Skeletal muscle satellite cell (primary cell): ENCODE results near the gene TFR2.

ENCODE experiments used
- H3K27me3 ChIP-seq: 2 replicates; pipeline ENCODE4 v1.7.0; 2013; ENCODE audit warnings: low read length; ENCODE audit not compliant: control insufficient read depth, insufficient read depth
- H3K36me3 ChIP-seq: 2 replicates; pipeline ENCODE4 v1.7.0; 2013; ENCODE audit warnings: mild to moderate bottlenecking, control low read depth, low read length; ENCODE audit not compliant: insufficient read depth
- H3K4me1 ChIP-seq: 2 replicates; pipeline ENCODE4 v1.7.0; 2013; ENCODE audit warnings: low read length; ENCODE audit not compliant: control insufficient read depth, insufficient read depth
- H3K4me2 ChIP-seq: 2 replicates; pipeline ENCODE4 v1.7.0; 2013; ENCODE audit warnings: mild to moderate bottlenecking, low read length
- H3K4me3 ChIP-seq: 2 replicates; pipeline ENCODE4 v1.7.0; 2013; ENCODE audit warnings: low read length
- H3K9ac ChIP-seq: 2 replicates; pipeline ENCODE4 v1.7.0; 2013; ENCODE audit warnings: mild to moderate bottlenecking, low read depth, low read length, moderate library complexity
- H3K9me3 ChIP-seq: replicated peaks from 2 replicates; pipeline ENCODE4 v1.7.0; 2013; ENCODE audit warnings: mild to moderate bottlenecking, control low read depth, low read length

TFR2 gene

DNA sequence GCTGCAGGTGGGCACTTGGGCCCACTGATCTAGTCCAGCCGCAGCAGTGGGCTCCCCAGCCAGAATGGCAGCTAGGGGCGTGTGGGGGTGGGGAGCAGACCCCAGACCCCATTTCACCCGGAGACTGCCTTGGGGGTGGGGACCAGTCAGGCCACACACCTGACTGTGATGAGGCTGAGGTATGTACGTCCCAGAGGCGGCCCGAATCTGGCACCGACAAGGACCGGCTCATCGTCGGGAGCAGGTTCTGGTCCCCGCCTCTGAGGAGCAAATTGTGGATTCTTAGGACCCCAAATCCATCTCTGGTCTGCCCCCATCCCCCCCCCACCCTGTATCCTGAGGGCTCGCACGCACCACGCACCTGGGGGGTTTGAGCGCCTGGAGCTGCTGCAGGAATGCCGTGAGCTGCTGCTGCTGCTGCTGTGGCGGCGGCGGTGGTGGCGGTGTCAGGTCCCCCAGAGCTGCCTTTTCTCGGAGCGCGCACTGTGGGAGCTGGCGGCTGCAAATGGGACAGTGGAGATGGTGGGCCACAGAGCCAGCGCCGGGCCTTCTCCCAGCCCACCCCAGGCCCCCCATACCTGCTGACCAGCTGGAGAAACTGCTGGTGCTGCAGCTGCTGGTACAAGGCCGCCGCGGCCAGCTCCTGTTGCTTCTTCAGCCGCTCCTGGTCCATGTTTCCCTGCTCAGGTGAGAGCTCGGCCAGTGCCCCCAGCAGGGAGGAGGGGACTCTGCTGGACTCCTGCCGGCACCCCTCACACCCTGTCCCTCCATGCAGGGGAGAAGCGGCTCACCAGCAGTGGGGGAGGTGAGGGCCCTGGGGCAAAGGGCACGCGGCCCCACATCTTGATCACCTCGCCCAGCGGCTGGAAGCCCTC, 42.5 kb upstream of the TFR2 start:
- Histone ChIP-seq H3K4me2 (no peak overlapping the region), H3K9me3 (no peaks in the 10 kb centered on the region), H3K4me1 (peaks cover 26% of the 10 kb centered on the region), H3K36me3 (peaks cover 75% of the 10 kb centered on the region), H3K27me3 (no peaks in the 10 kb centered on the region), H3K9ac (no peak overlapping the region), H3K4me3 (no peak overlapping the region)

DNA sequence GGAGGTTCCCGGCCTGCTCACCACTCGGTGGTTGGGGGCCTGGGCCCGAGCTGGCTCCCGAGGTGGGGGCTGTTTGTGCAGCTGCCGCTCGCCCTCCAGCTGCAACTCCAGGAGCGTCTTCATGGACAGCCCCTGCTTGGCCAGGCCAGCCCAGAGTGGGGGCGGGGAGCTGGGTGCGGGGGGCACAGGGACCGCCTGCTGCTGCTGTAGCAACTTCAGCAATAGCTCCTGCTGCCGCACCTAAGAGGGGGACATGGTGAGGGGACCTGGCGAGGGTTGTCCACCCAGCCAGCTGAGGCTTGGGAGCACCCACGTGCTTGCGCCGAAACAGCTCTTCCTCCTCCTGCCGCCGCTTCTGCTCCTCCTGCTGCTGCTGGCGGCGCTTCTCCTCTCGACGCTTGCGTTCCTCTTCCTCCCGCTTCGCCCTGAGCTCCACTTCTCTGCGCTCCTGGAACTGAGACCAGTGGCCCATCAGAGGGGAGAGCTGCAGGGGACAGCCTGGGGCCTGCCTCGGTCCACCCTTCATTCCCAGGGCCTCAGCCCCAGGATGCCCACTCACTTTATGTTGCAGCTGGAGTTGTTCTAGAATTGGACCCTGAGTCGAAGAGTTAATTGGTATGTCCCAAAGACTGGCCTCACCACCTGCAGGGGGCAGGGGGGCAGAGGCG, 41.8 kb upstream of the TFR2 start:
- peaks cover 23% of the 10 kb centered on the region for H3K4me1 ChIP-seq
- no peaks in the 10 kb centered on the region for H3K27me3 ChIP-seq
- peaks cover 77% of the 10 kb centered on the region for H3K36me3 ChIP-seq
- no peak overlapping the region for H3K4me3 ChIP-seq
- no peaks in the 10 kb centered on the region for H3K9me3 ChIP-seq
- no peak overlapping the region for H3K9ac ChIP-seq
- no peak overlapping the region for H3K4me2 ChIP-seq

DNA sequence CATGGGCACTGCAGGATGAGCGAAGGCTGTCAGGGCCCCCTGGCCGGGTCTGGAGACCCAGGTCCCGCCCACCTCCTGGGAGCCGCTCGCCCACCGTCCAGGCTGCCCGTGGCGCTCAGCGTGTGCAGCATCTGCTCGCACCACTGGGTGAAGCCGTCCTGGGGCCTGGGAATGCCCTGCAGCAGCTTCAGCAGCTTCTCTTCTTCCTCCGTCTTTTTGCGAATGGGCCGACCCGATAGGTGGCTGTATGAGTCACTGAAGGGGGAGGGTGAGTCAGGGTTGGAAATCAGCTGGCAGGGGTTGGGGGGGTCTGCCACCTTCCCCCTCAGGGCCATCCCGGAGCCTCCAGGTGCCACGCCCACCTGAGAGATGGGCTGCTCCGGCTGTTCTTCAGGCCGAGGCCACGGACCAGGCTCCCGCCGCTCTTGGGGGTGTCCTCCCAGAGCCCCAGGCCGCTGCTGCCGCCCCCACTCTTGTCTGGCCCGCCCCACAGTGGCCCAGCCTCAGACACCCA, 40.9 kb upstream of the TFR2 start:
- Histone ChIP-seq H3K9ac (no peak overlapping the region), H3K4me3 (no peak overlapping the region), H3K4me2 (no peak overlapping the region), H3K4me1 (peaks cover 16% of the 10 kb centered on the region), H3K9me3 (no peaks in the 10 kb centered on the region), H3K36me3 (peaks cover 82% of the 10 kb centered on the region), H3K27me3 (no peaks in the 10 kb centered on the region)

DNA sequence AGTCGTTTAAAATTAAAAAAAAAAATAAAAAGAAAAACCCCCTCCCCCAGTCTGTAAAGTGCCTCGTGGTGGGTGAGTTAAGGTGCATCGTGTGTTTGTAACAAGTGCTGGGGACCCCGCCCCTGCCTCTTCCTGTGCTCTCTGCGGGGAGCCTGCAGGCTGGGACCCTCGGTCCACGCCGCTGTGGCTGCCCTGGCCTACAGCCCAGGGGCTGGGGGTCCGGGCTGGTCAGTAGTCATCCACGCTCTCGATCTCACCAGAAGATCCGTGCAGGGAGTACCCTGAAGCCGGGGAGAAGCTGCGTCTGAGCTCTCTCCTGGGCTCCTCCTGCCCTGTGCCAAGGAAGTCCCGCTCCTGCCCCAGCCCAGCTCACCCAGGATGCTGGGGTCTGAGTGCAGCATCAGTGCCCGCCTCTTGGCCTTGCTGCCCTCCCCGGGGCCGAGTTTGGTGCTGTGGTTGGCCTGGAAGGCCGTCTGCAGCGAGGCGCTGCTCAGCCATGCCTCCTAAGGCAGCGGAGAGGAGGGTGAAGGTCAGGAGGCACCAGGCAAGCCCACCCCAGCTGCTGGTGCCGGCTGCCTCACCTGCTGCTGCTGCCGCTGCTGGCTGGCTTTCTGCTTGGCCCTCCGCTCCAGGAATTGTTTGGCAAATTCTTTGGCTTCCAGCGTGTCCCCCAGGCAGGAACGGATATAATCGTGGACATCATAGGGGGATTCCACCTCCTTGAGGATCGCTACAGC, 40.3 kb upstream of the TFR2 start:
- Histone ChIP-seq H3K36me3 (peaks cover 84% of the 10 kb centered on the region), H3K9me3 (no peaks in the 10 kb centered on the region), H3K9ac (no peak overlapping the region), H3K4me3 (no peak overlapping the region), H3K4me1 (peaks cover 16% of the 10 kb centered on the region), H3K27me3 (no peaks in the 10 kb centered on the region), H3K4me2 (no peak overlapping the region)

DNA sequence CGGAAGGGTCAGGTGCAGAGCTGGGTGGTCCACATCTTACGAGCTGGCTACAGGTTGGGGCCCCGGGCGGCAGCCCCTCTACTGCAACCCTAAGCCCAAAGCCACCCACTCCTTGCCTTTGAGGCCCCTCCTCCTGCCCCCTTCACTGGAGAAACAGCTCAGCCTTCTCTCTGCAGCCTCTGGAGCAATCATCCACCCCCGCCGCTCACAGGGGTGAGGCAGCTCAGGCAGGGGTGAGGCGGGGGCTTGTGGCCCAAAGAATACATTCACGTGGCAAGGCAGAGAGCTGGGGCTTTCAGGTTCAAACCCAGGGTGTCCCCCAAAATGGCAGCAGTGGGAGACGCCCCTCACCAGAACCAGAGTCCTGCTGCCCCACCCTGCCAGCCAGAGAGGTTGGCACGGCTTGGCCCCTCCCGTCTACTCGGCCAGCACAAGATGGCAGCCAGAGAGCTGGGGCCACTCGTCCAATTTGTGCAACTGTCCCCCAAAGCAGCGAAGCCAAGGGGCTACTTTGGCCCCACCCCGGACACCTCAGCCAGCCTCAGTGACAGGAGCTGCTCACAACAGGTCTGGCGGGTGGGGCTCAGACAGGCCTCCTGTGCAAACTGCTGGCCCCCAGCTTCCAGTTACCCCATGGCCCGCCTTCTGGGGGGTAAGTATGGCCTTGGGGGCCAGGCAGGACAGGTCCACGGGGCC, 39.4 kb upstream of the TFR2 start:
- Histone ChIP-seq H3K36me3 (peaks cover 83% of the 10 kb centered on the region), H3K9me3 (no peaks in the 10 kb centered on the region), H3K4me3 (no peak overlapping the region), H3K4me1 (peaks cover 16% of the 10 kb centered on the region), H3K9ac (no peak overlapping the region), H3K4me2 (no peak overlapping the region), H3K27me3 (no peaks in the 10 kb centered on the region)

DNA sequence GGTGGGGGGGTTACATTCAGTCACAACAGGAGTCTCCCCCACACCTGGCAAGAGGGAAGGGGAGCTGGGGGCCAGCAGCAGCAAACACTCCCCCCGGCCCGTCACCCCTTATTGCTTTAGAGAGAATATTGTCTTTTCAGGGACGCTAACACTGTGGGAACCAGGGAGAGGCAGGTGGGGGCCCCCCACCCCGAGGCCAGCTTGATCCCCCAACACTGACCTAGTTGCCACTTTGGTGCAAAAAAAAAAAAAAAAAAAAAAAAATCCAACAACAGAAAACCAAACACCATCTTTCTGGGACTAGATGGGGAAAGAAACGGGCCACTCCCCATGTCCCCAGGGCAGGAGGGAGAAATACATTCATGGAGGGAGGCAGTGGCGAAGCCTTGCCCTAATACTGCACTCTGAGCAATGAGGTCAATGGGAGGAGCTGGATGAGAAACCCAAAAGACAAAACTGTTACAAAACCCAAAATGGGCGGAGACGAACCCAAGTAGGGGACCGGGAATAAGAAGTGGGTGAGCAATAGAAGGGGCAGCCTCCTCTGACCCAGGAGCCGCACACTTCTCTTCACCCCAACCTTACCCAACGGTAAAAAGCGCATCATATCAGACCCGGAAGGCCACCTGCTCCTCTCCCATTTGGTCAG, 38.7 kb upstream of the TFR2 start:
- H3K4me3 ChIP-seq = no peak overlapping the region
- no peaks in the 10 kb centered on the region for H3K9me3 ChIP-seq
- no peak overlapping the region for H3K9ac ChIP-seq
- H3K27me3 ChIP-seq = no peaks in the 10 kb centered on the region
- peaks cover 16% of the 10 kb centered on the region for H3K4me1 ChIP-seq
- no peak overlapping the region for H3K4me2 ChIP-seq
- peaks cover 76% of the 10 kb centered on the region for H3K36me3 ChIP-seq

DNA sequence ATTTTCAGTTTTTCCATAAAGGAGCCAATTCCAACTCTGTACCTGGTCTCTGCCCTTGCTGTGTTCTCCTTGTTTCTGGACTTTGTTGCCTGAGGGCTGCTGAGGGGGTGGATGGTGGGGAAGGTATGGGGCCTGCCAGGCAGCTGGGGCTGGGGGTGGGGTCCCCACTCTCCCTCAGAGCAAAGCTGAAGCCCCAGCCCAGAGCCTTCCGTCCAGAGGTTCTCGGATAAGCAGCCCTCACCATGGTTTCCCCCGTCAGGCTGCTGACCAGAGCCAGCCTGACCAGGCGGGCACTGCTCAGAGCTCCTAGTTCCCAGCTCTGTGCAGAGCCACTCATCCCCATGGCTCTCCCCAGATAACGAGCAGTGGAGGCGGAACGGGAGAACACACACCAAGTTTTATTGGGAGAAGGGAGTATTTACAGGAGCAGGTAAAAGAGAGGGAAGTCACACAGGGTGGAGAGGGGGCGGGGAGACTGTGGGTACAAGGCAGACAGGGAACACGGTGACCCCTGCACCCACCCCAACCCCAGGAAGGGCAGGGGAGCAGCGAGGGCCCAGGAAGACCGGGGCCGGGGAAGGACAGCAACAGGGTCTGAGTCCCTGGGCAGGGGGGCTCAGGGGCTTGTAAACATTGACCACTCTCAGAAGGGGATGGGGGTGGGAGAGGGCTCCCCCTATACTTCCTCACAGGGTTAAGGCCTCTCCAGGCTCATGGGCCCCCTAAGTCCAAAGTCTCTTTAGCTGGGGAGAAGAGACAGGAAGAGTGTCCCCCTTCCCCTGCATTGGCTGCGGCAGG, 38.0 kb upstream of the TFR2 start:
- H3K36me3 ChIP-seq = peaks cover 71% of the 10 kb centered on the region
- no peak overlapping the region for H3K4me3 ChIP-seq
- peaks cover 16% of the 10 kb centered on the region for H3K4me1 ChIP-seq
- no peaks in the 10 kb centered on the region for H3K27me3 ChIP-seq
- no peak overlapping the region for H3K9ac ChIP-seq
- no peak overlapping the region for H3K4me2 ChIP-seq
- H3K9me3 ChIP-seq = no peaks in the 10 kb centered on the region

DNA sequence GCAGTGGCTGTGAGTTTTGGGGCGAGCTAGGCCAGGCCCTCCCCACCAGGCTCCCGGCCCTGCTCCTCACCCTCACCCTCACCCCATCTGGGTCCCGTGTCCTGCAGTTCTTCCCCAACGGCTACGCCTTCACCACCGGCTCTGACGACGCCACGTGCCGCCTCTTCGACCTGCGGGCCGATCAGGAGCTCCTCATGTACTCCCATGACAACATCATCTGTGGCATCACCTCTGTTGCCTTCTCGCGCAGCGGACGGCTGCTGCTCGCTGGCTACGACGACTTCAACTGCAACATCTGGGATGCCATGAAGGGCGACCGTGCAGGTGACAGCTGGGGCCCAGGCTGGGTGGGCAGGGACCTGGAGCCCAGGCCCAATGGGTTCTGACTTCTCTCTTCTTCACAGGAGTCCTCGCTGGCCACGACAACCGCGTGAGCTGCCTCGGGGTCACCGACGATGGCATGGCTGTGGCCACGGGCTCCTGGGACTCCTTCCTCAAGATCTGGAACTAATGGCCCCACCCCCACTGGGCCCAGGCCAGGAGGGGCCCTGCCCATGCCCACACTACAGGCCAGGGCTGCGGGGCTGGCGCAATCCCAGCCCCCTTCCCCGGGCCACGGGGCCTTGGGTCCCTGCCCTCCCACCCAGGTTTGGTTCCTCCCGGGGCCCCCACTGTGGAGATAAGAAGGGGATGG, 37.1 kb upstream of the TFR2 start:
- Histone ChIP-seq H3K36me3 (peaks cover 64% of the 10 kb centered on the region), H3K9me3 (no peaks in the 10 kb centered on the region), H3K4me3 (no peak overlapping the region), H3K27me3 (no peaks in the 10 kb centered on the region), H3K9ac (no peak overlapping the region), H3K4me2 (no peak overlapping the region), H3K4me1 (peaks cover 16% of the 10 kb centered on the region)

DNA sequence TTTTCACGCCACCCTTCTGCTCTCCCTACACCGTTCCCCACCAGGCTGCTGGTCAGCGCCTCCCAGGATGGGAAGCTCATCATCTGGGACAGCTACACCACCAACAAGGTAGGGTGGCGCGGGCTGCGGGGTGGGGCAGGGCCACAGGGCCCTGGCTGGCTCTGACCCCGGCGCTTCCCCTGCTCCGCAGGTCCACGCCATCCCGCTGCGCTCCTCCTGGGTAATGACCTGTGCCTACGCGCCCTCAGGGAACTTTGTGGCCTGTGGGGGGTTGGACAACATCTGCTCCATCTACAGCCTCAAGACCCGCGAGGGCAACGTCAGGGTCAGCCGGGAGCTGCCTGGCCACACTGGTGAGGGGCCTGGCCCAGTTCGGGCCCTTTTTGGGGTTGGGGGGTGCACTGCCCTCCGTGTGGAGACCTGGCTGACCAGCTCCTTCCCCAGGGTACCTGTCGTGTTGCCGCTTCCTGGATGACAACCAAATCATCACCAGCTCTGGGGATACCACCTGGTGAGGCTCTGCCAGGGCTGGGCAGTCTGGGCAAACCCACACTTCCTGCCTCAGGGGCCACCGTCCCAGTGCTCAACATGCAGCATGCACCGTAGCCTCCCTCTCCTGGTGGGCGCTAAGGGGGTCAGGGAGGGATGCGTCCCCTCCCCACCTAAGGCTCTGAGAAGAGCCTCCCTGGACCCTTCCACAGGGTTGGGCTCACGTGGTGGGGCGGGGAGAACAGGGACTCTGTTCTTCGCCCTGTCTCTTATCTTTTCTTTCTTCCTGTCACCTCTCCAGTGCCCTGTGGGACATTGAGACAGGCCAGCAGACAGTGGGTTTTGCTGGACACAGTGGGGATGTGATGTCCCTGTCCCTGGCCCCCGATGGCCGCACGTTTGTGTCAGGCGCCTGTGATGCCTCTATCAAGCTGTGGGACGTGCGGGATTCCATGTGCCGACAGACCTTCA, 36.2 kb upstream of the TFR2 start:
- Histone ChIP-seq H3K9me3 (no peaks in the 10 kb centered on the region), H3K36me3 (peaks cover 57% of the 10 kb centered on the region), H3K4me2 (no peak overlapping the region), H3K27me3 (no peaks in the 10 kb centered on the region), H3K4me1 (peaks cover 16% of the 10 kb centered on the region), H3K9ac (no peak overlapping the region), H3K4me3 (no peak overlapping the region)
